T-helper 1 cell treated with Interleukin-12 subunit alpha and Interleukin-12 subunit beta and Interleukin-4 antibody, amounts not matched to agents 30 μg/mL and 1 μg/mL, for 36 hours (primary cell): ENCODE results near the gene BBS7.
A peak's percentile ranks its signal among the peaks of the same experiment; 100 is the strongest.

Source experiments
- H3K27ac Mint-ChIP-seq: one replicate; pipeline ENCODE4 v1.8.0; 2021; ENCODE audit warnings: mild to moderate bottlenecking, mixed read lengths
- H3K27me3 Mint-ChIP-seq: one replicate; pipeline ENCODE4 v1.8.0; 2021; ENCODE audit warnings: low read depth, mixed read lengths
- H3K36me3 Mint-ChIP-seq: one replicate; pipeline ENCODE4 v1.8.0; 2021; ENCODE audit warnings: low read depth, mixed read lengths
- H3K4me1 Mint-ChIP-seq: one replicate; pipeline ENCODE4 v1.8.0; 2021; ENCODE audit warnings: low read depth, mixed read lengths
- H3K4me3 Mint-ChIP-seq: one replicate; pipeline ENCODE4 v1.8.0; 2021; ENCODE audit warnings: mild to moderate bottlenecking, moderate library complexity, mixed read lengths
- H3K9me3 Mint-ChIP-seq: one replicate; pipeline ENCODE4 v1.8.0; 2021; ENCODE audit warnings: mixed read lengths

The BBS7 gene

GRCh38 chr4:121869841-121870822 lies at the start of gene BBS7:
Gene BBS7, minus strand, starts transcription at chr4:121870474. Its CDS starts 161 bp downstream, at chr4:121870313.
- Mint-ChIP-seq H3K4me3 (peak within 1 kb of the TSS; percentile 98), H3K27ac (peak within 1 kb of the TSS; percentile 86), H3K9me3 (no peaks in the 10 kb centered on the region), H3K4me1 (peaks cover 12% of the 10 kb centered on the region), H3K27me3 (peaks cover 27% of the 10 kb centered on the region), H3K36me3 (peaks cover 20% of the 10 kb centered on the region)

GRCh38 chr4:121913667-121914066 lies 43.4 kb upstream of the BBS7 start:
- Mint-ChIP-seq H3K4me1 (peaks cover 4% of the 10 kb centered on the region), H3K27ac (no peak overlapping the region)

GRCh38 chr4:121908346-121908745 lies 38.1 kb upstream of the BBS7 start:
- H3K27ac Mint-ChIP-seq, result no peak overlapping the region
- H3K4me1 Mint-ChIP-seq, result no peaks in the 10 kb centered on the region
- H3K27me3 Mint-ChIP-seq, result peaks cover 3% of the 10 kb centered on the region
- no peaks in the 10 kb centered on the region for H3K9me3 Mint-ChIP-seq
- H3K36me3 Mint-ChIP-seq, result no peaks in the 10 kb centered on the region
- H3K4me3 Mint-ChIP-seq, result no peak overlapping the region

More at GRCh38 chr4:121913667-121914066, 43.4 kb upstream of the BBS7 start:
- no peaks in the 10 kb centered on the region for H3K36me3 Mint-ChIP-seq
- no peak overlapping the region for H3K4me3 Mint-ChIP-seq
- H3K27me3 Mint-ChIP-seq, result peaks cover 6% of the 10 kb centered on the region
- no peaks in the 10 kb centered on the region for H3K9me3 Mint-ChIP-seq

DNA sequence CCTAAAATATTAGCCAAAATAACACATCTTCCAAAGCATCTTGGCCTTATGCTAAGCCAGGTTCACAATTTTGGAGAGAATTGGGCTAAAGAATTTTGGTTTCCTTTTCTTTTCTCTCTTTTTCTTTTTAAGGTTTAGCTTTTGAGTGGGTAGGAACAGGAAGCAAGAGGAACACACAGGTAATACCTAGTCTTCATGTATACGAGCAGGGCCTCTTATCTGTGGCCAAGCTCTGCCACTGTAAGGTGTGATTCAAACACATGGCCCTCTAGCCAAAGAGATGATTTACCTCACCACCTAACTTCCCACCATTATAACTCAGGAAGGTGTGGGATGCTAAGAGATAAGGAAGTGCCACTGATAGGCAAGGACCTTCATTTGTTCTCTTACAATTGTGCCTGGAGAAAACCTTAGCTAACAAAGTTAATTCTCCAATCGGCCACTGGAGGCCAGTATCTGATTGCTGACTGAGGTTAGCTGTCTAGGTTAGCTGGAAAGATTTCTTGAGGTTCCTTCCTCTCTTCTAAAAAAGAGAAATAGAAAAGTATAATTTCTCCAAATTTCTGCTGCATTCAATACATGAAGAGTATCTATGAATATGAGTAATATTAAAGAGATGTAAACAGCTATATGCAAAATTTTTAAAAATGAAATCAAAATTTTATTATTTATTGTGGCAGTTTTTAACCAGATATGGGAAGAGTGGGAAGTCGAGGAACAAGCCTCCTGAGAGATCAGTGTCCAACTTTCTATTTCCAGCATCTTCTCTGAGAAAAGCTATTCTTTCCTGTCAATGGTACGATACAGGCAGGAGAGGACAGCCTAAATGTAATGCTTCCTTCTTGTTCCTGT lies 30.1 kb upstream of the BBS7 start:
- Mint-ChIP-seq H3K4me3 (no peak overlapping the region), H3K36me3 (no peaks in the 10 kb centered on the region), H3K27me3 (peaks cover 5% of the 10 kb centered on the region), H3K27ac (no peak overlapping the region), H3K4me1 (peaks cover 4% of the 10 kb centered on the region), H3K9me3 (no peaks in the 10 kb centered on the region)

- Mint-ChIP-seq H3K4me1 (peaks cover 4% of the 10 kb centered on the region), H3K36me3 (no peaks in the 10 kb centered on the region), H3K27ac (no peak overlapping the region), H3K9me3 (no peaks in the 10 kb centered on the region), H3K4me3 (no peak overlapping the region), H3K27me3 (peaks cover 13% of the 10 kb centered on the region)
These were observed 27.9 kb upstream of the BBS7 start for GRCh38 chr4:121898150-121898549.

DNA sequence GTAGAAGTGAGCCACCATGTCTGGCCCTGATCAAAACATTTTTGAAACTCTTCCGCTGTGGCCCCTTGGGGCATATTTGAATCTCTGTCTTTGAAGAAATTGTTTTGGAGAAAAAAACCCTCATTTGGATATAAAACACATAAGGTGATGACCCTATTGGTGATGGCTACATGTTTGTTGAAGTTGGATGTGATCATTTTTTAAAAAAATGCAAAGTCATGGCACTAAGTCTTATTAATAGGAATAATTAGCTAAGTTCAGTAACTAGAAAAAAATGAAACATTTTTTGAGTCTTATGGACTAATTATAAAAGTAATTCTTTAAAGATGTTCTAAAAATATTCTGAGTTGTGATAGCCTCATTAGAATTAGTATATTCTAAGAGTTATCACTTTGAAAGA lies 17.9 kb upstream of the BBS7 start:
- Mint-ChIP-seq H3K4me3 (no peak overlapping the region), H3K27me3 (peaks cover 42% of the 10 kb centered on the region), H3K27ac (no peak overlapping the region), H3K36me3 (no peaks in the 10 kb centered on the region), H3K4me1 (no peaks in the 10 kb centered on the region), H3K9me3 (no peaks in the 10 kb centered on the region)

DNA sequence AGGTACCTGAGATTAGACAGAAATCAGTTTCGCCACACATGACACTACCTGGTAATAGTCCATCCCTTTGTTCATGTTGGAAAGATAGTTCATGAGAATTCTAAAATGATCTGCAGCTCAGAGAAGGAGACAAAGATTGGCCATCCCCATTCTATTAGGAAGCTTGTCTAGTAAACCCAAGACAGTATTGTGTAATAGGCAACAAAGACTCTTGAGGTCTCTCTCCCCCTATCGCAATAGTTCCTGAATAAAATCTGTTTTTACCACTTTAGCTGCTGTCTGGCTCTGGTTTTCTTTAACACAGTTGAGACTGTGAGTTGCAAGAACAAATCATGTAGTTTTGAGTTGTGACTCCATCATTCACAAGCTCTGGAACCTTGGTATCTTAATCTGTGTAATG lies 14.8 kb upstream of the BBS7 start:
- no peak overlapping the region for H3K27ac Mint-ChIP-seq
- no peaks in the 10 kb centered on the region for H3K36me3 Mint-ChIP-seq
- no peaks in the 10 kb centered on the region for H3K9me3 Mint-ChIP-seq
- no peak overlapping the region for H3K4me3 Mint-ChIP-seq
- no peaks in the 10 kb centered on the region for H3K4me1 Mint-ChIP-seq
- peaks cover 61% of the 10 kb centered on the region for H3K27me3 Mint-ChIP-seq

DNA sequence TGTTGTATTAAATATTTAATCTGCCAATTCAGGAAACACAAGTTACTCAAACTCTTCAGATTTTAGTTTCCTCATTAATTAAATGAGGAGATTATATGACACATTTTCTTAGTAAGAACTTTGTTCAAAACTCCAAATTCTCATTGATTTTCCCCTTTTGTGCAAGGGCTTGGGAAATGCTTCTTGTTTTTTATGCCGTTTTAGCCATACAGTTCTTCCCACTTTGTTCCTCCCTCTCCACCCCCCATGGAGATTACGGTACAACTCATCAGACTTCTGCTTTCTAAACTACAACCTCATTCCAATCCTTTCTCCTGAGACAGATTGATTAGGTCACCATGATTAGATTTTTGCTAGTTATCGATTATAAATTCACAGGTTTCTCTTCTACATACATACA lies 10.9 kb upstream of the BBS7 start:
- H3K4me3 Mint-ChIP-seq, result no peak overlapping the region
- no peak overlapping the region for H3K27ac Mint-ChIP-seq
- peaks cover 58% of the 10 kb centered on the region for H3K27me3 Mint-ChIP-seq
- H3K36me3 Mint-ChIP-seq, result no peaks in the 10 kb centered on the region
- no peaks in the 10 kb centered on the region for H3K4me1 Mint-ChIP-seq
- no peaks in the 10 kb centered on the region for H3K9me3 Mint-ChIP-seq

- Mint-ChIP-seq H3K27ac (no peak overlapping the region), H3K27me3 (peaks cover 52% of the 10 kb centered on the region), H3K4me1 (no peaks in the 10 kb centered on the region), H3K36me3 (no peaks in the 10 kb centered on the region), H3K4me3 (no peak overlapping the region), H3K9me3 (no peaks in the 10 kb centered on the region)
These were observed 8.9 kb upstream of the BBS7 start for GRCh38 chr4:121879135-121879534.

DNA sequence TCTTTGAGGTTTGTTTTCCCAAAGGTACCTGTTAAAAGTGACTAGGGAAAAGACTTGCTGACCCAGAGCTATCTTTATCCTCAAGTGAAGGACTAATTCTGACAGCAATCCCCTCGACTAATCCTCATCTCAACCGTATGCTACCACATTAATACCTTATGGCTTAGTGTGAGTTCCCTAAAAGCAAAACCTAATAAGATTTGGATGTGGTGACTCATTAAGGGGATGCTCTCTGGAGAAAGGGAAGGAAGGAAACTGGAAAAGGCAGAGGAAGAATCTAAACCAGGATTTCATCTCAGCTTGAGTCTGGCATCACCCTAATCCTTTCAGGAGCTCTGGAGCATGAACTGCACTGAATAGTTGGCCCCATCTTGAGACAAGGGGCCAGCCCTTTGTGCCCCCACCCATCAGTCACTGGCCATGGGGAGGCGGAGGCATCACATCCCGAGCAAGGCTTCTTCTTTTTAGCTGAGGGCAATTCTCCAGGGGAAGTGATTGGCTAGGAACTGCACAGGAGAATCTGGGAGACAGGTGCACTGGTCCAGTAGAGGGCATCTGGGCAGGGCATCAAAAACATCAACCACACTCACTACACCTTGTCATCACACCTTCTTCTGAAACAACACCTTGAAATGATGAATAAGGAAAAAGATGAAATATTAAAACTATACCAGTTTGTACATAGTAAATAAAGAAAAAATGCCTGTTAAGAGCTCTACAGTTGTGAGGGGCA lies 6.9 kb upstream of the BBS7 start:
- no peak overlapping the region for H3K4me3 Mint-ChIP-seq
- H3K4me1 Mint-ChIP-seq, result no peaks in the 10 kb centered on the region
- H3K36me3 Mint-ChIP-seq, result no peaks in the 10 kb centered on the region
- no peaks in the 10 kb centered on the region for H3K9me3 Mint-ChIP-seq
- peaks cover 52% of the 10 kb centered on the region for H3K27me3 Mint-ChIP-seq
- no peak overlapping the region for H3K27ac Mint-ChIP-seq

GRCh38 chr4:121876070-121876469 lies 5.8 kb upstream of the BBS7 start:
- Mint-ChIP-seq H3K27me3 (peaks cover 47% of the 10 kb centered on the region), H3K4me3 (no peak overlapping the region), H3K9me3 (no peaks in the 10 kb centered on the region), H3K27ac (no peak overlapping the region), H3K4me1 (peaks cover under 1% of the 10 kb centered on the region), H3K36me3 (no peaks in the 10 kb centered on the region)

DNA sequence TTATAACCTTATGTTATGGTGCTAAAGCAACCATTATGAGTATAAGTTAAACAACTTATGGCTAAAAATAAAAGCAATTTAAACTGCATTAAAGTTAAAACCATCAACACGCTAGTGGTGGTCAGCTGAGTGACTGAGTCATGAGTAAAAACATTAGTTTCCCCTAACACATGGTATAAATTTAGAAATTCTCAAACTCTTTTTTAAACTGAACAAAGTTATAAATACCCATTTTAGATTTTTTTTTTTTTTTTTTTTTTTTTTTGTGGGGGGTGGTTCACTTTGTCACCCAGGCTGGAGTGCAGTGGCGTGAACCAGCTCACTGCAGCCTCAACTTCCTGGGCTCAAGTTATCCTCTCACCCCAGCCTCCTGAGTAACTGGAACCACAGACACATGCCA lies 5.4 kb upstream of the BBS7 start:
- H3K4me1 Mint-ChIP-seq, result peaks cover 5% of the 10 kb centered on the region
- H3K36me3 Mint-ChIP-seq, result no peaks in the 10 kb centered on the region
- H3K9me3 Mint-ChIP-seq, result no peaks in the 10 kb centered on the region
- peaks cover 43% of the 10 kb centered on the region for H3K27me3 Mint-ChIP-seq
- no peak overlapping the region for H3K27ac Mint-ChIP-seq
- no peak overlapping the region for H3K4me3 Mint-ChIP-seq

- peaks cover 12% of the 10 kb centered on the region for H3K4me1 Mint-ChIP-seq
- H3K36me3 Mint-ChIP-seq, result no peaks in the 10 kb centered on the region
- no peak overlapping the region for H3K4me3 Mint-ChIP-seq
- no peaks in the 10 kb centered on the region for H3K9me3 Mint-ChIP-seq
- H3K27me3 Mint-ChIP-seq, result peaks cover 35% of the 10 kb centered on the region
- no peak overlapping the region for H3K27ac Mint-ChIP-seq
These were observed 3.3 kb upstream of the BBS7 start for GRCh38 chr4:121873604-121874003.

- no peaks in the 10 kb centered on the region for H3K9me3 Mint-ChIP-seq
- no peaks in the 10 kb centered on the region for H3K27me3 Mint-ChIP-seq
- no peak overlapping the region for H3K4me3 Mint-ChIP-seq
- H3K36me3 Mint-ChIP-seq, result peaks cover 27% of the 10 kb centered on the region
- no peak overlapping the region for H3K27ac Mint-ChIP-seq
- peaks cover 2% of the 10 kb centered on the region for H3K4me1 Mint-ChIP-seq
These were observed 6.5 kb downstream of the BBS7 start for GRCh38 chr4:121863799-121864198.
